HG02678 (cell line): Measurements from ENCODE around the gene BNIP2.
A peak's percentile ranks its signal among the peaks of the same experiment; 100 is the strongest.
"Not testable (repeated sequence)": the region's sequence is repeated elsewhere in the genome, so short reads cannot be mapped to it uniquely, and the experiment has no call there.

Experiments
- ATAC-seq: cut with Tn5 transposase; IDR thresholded peaks from one replicate; pipeline ENCODE4 v1.9.1; 2021; ENCODE audit warnings: mild to moderate bottlenecking, moderate library complexity; ENCODE audit not compliant: unreplicated experiment

The BNIP2 gene

DNA sequence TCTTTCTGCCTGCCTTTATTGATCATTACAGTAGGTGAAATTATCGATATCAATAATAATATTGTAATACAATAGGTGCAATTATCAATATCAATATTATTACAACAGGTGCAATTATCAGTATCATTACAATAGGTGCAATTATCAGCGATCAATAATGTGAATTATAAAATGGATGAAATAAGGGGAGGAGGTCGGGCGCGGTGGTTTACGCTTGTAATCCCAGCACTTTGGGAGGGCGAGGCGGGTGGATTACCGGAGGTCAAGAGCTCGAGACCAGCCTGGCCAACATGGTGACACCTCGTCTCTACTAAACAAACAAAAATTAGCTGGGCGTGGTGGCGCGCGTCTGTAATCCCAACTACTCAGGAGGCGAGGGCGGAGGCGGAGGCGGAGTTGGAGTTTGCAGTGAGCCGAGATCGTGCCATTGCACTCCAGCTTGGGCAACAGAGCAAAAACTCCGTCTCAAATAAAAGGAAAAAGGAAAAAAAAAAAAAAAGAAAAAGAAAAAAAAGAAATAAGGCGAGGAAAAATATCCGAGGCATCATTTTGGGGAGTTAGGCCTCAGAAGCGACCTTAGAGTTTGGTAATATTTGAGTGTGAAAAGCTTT is 611 bp upstream of the BNIP2 start:
- ATAC-seq: no peak

- peak; percentile 1 for ATAC-seq
Measured at GRCh38 chr15:59688423-59688781, 718 bp downstream of the BNIP2 start.

DNA sequence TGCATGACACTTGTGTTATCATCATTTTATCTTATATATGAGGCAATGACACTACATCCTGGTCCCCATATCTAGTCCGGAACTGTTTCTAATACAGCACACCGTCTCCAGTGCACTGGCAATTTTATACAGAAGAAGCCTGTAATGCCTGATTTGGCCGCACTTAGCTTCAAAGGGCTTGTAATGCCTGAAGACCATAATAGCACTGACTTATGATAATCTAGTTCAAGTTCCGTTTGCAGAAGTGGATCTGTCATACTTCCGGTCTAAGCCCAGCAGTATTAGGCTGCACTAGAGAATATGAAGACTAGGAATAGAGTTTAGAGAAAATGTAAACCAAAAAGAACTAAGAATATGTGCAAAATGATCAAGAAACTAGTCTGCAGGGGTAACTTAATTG is 1.3 kb downstream of the BNIP2 start:
- no peak for ATAC-seq

- ATAC-seq: peak; percentile 22
Measured at GRCh38 chr15:59686389-59686788, 2.7 kb downstream of the BNIP2 start.

DNA sequence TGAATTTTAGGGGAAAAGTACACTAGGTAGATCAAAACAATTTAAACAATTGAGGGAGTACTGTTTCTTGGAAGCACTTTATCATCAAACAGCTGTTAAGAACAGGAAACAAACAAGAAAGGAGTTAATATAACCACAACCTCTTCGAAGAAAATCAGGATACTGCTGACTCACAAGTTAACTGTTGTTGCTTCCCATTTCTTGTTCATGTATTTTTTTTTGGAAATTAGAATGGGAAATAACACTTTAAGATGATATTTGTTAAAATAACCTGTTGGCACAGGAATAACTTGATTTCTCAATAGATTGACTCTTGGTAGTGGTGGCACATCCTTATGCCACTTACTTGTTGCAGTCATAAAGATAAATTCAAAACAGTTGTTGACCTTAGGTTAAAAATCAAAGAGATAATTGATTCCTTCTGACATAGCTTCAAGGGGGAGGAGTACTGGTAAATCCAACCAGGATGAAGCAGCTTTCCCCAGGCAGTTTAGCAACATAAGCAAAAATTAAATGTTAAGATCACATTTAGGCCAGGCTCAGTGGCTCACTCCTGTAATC is 3.3 kb downstream of the BNIP2 start:
- no peak for ATAC-seq

DNA sequence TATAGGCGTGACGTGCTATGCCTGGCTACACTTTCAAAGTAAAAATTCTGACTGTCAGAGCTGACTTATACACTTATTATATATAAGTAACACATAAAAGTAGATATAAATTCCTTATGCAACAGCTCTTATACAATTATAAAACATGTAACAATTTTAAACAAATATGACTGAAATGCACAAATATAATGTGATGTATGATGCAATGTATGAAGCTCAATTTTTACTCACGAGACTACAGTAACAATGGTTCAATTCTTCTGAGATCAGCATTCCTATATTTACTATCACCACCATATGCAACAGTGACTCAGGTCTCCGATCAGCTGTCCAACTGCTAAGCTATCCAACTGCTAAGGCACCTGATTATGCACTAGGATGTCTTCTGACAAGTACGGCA is 8.2 kb downstream of the BNIP2 start:
- ATAC-seq: no peak

DNA sequence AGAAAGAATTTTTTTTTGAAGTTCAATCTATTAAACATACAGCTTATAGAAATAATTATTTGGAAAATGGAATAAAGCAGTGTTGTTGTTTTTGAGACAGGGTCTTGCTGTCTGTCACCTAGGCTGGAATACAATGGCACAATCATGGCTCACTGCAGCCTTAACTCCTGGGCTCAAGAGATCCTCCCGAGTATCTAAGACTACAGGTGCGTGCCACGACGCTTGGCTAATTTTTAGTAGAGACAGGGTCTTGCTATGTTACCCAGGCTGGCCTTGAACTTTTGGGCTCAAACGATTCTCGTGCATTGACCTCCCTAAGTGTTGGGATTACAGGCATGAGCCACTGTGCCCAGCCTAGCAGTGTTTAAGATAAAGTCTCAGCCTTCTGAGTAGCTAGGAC is 8.8 kb downstream of the BNIP2 start:
- ATAC-seq: no peak

DNA sequence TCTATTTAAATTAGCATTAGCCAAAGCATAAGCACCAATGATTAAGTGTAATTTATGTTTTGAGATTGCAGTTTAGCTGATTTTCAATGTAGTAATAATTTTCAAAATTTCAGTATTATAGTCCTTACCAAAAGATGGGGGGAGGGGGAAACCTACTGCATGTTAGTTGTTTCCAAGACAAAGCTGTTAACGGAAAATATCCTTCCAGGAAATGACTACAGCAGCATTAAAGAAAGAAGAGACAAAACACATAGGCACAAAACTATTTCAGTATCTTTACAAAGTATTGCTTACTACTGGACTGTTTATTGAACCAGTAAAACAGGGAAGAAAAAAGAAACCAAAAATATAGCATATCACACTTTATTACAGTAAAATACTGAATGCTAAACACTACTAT is 10.5 kb downstream of the BNIP2 start:
- no peak for ATAC-seq

DNA sequence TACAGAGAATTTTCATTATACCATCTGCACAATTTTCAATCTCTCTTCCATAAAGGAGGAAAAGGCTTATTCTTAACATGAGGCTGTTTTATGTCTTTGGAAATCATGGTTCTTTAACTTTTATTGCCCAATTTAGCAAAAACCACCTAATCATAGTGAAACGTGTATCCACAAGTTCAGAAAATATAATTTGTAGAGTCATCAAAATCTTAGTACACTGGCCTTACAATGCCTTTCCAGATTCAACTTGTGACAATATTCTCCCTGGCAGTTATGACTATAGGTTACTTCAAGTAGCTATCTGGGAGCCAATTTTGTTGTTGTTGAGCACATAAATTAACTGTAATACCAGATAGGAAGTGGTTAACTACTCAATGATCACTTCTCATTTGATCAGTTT is 10.9 kb downstream of the BNIP2 start:
- ATAC-seq: no peak

GRCh38 chr15:59676565-59676964 is 12.6 kb downstream of the BNIP2 start:
- no peak for ATAC-seq

- ATAC-seq: no peak
Measured at GRCh38 chr15:59674361-59674877, 14.7 kb downstream of the BNIP2 start.

DNA sequence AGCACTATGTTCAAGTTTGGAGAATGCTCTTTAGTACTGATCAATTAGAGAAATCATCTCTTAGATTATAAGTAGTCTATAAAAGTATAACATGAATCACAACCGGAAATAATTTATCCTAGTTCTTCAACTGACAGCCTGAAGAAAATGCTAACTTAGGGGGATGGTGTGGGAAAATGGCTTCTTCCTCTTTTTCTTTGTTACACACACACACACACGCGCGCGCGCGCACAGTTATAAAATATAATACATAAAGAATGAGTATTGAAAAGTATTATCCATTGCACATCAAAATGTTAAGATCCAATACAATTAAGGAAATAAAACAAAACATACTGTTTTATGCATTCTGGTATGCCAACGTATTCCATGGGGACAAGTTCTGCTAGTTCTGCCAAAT is 20.6 kb downstream of the BNIP2 start:
- no peak for ATAC-seq

GRCh38 chr15:59662260-59662659 is 26.9 kb downstream of the BNIP2 start:
- no peak for ATAC-seq

DNA sequence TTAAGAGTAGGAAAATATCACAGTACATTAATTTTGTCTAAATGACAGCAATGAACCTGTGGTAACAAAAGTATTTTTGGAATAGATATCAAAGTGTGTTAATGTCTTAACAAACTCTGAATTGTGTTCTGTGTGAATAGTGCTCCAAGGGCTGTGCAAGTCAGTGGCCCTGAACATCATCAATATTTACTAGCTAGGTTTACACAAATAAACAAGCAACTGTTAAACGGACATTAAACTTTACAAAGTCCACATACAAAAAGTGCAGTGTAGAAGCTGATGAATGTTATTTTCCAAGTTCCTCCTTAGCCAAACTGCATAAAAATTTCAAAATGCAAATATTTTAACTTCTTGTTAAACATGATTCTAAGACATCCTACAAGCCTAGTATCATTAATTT is 29.8 kb downstream of the BNIP2 start:
- ATAC-seq: no peak

GRCh38 chr15:59657635-59658125 is 31.4 kb downstream of the BNIP2 start:
- peak; percentile 8 for ATAC-seq

DNA sequence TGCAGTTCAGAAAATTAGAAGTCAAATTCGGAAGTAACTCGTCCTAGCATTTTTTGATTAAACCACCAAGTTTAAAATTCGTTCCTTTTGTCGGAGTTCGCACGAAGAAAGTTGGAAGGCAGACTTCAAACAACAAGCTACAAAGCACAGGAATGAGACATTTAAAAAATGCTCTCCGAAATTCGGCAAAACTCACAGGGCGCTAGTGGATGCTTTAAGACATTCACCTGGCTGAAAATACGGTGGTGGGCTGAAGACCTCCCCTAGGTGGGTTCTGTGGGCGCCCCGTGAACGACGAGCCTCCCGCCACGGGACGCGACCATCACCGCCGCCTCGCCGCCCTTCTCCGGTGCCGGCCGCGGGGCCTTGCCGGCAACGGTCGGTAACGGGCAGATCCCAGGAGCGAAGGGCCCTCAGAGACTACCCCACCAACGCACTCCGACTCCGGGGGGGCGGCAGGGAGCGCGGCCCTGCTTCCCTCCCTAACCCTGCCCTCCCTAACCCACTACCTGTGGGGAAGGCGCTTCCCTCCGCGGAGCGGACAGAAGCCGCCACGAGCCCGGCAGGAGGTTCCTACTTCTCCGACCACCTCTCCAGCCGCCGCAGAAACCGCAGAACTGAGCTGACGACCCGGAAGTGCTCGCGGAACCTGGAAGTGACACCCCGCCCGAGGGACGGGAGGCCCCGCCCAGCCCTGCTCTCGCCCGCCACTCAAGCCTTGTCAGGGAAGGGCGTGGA is 32.1 kb downstream of the BNIP2 start, which contains the start of gene GTF2A2:
GTF2A2 (minus strand) TSS at position 619 of the 738 bp plus-strand sequence. CDS start 5,238 bp downstream, outside the sequence.
- peak; percentile 99 for ATAC-seq

GRCh38 chr15:59654046-59654445 is 35.1 kb downstream of the BNIP2 start:
- no peak for ATAC-seq

GRCh38 chr15:59649603-59650002 is 39.5 kb downstream of the BNIP2 start:
- no peak for ATAC-seq

DNA sequence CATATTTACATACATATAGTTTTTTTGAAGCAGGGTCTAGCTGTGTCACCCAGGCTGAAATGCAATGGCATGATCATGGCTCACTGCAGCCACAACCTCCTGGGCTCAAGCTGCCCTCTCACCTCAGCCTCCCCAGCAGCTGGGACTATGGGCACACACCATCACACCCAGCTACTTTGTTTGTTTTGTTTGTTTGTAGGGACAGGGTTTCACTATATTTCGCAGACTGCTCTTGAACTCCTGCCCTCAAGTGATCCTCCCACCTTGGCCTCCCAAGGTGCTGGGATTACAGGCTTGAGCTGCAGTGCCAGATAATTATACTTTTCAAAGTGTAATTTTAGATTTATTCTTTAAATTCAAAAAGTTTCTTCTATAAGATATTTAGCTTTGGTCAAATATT is 42.0 kb downstream of the BNIP2 start:
- ATAC-seq: no peak

DNA sequence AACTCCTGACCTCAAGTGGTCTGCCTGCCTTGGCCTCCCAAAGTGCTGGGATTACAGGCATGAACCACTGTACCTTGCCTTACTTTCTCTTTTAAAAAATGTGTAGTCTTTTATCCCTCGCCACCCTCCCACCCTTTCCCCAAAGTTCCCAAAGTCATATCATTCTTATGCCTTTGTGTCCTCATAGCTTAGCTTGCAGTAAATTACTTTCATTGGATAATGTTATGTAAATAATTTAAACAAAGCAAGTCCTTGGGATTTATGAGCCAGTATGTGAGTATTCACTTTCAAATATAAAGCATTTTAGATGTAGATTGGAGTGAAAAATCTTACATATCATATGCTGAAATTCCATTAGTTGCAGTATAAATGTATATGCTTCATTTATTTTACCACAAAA is 42.8 kb downstream of the BNIP2 start:
- no peak for ATAC-seq

DNA sequence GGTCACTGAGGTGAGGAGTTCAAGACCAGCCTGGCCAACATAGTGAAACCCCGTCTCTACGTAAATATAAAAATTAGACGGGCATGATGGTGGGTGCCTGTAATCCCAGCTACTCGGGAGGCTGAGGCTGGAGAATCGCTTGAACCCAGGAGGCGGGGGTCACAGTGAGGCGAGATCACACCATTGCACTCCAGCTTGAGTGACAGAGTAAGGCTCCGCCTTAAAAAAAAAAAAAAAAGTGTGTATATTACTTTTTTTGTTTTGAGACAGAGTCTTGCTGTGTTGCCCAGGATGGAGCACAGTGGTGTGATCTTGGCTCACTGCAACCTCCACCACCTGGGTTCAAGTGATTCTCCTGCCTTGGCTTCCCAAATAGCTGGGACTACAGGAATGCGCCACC is 43.3 kb downstream of the BNIP2 start:
- ATAC-seq: not testable (repeated sequence)

GRCh38 chr15:59644756-59645155 is 44.4 kb downstream of the BNIP2 start:
- no peak for ATAC-seq
